T follicular helper cell (primary cell): ENCODE results near the gene LINC00237.

Experiments used
- DNase-seq: peaks from one replicate; pipeline ENCODE4 v3.0.0-alpha.2; 2020; ENCODE audit warnings: low read depth

Gene LINC00237

DNA sequence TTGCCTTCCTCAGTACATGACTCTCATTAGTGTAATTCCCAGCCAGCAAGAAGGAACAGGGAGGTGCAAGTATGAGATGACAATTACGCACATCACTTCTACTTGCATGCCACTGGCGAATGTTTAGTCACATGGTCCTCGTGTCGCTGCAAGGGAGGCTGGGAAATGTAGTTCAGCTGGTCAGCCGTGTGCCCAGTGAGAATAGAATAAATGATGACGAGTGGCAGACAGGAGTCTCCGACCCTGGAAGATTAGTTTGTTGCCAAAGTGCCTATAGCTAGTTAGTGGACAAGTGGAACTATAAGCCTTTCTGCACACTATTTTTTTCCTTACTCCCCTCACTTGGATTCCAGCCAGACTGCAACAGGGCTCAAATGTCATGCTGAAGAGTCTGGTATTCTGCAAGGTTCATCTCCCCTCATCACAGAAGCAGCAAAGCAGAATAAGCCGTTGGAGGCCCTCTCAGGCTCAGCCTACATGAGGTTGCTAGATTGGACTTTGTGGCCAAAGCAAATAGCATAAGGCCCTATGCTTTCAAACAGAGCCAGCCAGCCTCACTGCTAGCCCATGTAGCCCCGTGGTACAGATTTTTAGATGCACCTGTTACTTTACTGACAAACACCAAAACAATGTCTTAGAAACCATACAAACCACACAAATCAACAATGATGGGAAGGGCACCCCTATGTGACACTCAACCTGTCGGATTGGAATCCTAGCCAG is 9.7 kb downstream of the LINC00237 start:
- no peak for DNase-seq

DNA sequence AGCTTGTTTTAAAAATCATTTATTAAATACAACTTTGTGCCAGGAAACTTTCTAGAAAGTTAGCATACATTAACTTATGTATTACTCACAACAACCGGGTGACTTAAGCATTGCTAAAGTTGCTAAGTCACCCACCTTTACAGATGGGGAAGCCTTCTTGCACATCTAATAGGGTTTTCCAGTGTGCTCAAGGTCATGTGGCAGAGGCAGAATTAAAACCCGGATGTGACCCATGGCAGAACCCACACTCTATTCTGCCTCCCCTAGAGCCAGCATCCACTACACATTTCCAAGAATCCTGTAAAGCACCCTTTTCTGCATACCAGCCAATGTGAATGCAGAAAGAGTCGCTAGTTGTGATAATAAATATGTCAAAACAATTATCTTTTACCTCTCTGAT is 13.4 kb downstream of the LINC00237 start:
- no peak for DNase-seq

DNA sequence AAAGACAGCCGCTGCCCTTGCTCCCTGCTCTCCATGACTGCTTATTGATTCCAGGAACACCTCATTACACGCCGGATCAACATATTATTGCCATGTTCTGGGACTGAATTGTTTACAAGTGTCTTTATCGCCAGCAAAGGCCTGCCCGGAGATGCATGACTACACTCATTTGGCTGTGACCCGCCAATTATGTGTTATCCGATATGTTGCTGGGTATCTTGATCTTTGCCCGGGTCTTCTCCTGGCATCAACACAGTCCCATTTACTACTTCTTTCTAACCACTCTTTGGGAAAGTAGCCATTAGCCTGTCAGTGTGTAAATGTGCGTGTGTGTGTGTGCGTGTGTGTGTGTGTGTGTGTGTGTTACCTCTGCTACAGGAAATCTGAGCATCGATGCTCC is 15.4 kb downstream of the LINC00237 start:
- no peak for DNase-seq

DNA sequence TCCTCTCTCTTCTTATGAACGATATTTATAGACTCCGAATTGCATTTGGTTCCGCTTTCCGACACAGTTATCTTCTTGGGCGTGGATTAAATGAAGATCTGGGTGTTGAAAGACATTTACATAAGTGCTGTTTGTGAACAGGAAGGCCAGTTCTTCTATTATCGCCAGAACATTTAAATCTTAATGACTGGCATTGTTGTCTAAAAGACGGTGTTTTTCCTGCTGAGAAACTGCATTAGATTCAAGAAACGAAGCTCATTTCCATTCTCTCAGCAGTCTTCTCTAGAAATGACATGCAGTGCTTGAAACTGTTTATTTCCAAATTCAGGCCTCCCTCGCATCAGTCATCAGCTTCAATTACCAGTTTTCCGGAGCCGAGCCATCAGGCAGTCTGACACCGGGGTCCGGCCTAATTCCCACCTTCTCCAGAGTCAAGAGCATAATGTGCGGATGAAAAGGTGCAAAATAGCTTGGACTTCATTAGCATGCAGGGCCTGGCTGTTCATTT is 16.0 kb downstream of the LINC00237 start:
- DNase-seq, result no peak

DNA sequence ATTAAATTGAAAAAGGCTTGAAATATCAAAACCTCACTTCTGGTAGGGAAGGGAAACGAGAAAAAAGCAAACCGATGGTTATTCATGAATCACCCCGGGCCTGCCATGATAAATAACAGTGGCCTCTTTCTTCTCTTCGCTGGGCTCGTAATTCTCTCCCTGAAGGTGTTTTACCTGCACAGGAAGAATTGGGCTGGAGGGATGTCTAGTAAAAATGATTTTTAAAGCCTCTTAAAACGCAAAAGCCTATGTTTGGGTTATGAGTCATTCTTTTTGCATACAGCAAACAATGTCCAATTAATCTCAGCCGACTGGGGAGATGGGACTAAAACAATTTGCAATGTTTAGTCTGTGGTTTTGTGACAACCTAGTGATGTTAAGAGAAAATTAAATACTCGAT is 16.8 kb downstream of the LINC00237 start:
- no peak for DNase-seq

DNA sequence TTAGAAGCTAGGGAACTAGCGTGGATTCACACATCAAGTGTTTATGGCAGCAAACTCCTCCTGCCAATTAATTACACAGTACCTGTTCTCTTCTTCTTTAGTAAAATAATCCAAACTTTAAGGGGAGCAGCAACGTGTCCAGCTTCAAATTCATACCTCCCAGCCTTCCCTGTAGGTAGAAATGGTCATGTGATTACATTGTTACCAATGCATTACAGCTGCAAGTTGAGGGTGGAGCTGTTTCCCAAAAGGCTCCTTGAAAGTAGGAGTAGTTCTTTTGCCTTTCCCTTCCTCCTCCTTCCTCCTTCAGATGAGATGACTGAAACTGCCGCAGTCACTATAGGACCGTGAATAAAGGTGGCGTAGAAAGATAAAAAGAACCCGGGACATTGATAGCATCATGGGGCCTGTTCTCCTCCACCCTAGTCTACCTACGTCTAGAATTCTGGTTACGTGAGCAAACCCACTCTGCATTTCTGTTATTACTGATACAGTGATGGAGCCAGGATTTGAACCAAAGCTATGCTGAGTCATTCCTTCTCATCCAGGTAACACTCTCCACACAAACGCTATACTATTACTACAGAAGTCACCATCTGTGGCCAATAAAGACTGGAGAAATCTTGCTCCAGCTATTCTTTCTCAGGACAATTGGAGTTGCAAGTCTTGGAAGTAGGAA is 18.2 kb downstream of the LINC00237 start:
- no peak for DNase-seq

DNA sequence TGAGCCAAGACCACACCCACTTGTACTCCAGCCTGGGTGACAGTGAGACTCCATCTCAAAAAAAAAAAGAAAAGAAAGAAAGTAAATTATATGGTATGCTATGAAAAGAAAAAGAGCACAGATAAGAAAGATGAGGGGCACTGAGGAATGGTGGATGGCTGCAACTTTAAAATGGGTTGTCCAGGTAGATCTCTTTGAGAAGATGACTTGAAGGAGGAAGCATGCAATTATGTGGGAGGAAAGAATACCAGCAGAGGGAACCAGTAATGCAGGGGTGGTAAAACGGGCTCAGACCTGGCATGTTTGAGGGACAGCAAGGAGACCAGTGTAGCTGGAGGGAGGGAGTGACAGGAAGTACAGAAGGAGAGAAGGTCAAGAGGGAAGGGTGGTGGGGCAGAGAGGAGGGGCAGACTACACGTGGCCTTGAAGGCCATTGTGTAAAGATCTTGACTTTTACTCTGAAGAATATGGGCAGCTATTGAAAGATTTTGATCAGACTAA is 22.3 kb downstream of the LINC00237 start:
- no peak for DNase-seq

DNA sequence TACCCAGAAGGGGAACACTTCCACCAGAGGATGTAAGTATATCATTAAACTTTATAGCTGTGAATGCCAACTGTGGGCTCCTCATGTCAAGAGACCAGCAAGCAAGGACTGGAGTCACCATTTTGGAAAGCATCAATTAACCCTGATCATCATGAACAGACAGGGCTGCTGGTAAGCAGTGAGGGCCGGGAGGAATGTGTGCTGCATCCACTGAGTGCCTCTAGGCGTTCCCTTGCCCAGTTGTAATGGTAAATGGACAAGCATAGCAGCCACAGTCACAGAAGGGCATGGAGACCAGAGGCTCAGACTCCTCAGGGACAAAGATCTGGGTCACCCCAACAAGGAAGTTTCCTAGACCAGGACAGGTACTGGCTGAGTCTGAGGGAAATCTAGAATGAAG is 23.6 kb downstream of the LINC00237 start:
- no peak for DNase-seq

DNA sequence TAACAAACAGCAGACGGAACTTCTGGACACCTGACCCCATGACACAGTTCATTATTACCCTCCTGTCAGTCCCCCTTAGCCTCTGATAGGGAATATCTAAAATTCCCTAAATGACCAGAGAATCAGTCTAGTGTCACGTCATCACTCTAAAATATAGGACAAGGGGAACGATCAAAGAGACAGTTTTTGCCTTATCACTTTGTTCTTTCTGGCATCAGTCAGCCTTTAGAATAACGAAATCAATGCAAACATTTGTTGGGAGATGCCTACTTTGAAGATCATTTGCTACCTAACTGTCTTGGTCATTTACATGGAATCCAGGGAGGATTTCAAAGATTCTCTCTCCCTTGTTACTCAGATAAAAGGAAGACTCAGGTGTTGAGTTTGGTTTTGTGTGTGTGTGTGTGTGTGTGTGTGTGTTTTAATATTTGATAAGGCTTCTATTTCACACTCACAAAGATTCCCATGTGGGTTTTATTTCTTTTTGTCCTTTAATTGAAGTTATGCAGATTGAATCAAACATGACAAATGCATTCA is 28.3 kb downstream of the LINC00237 start:
- no peak for DNase-seq

DNA sequence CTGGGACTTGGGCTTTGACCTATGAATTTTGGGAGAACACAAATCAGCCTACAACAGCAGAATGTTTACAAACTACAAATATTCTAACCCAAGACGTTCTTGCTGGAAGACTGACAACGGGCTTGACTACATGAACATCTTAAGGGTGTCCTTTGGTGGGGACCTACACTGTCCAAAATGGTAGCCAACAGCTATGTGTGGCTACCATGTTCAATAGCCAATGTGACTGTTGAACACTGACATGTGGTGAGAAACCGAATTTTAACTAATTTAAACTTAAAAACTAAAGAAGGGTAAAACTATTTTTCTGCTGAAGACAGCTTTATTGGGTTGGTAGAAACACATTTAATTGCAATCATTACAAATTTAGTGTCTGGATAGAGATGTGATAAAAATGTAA is 30.1 kb downstream of the LINC00237 start:
- no peak for DNase-seq

DNA sequence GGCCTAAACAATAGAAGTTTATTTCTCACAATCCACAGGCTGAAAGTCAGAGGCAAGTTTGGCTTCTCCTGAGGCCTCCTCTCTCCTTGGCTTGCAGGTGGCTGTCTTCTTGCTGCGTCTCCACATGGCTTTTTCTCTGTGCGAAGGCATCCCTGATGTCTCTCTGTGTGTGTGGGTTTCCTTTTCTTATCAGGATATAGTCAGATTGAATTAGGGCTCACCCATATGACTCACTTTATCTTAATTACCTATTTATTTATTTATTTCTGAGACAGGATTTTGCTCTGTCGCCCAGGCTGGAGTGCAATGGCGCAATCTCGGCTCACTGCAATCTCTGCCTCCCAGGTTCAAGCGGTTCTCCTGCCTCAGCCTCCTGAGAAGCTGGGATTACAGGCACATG is 30.7 kb downstream of the LINC00237 start:
- DNase-seq, result no peak

DNA sequence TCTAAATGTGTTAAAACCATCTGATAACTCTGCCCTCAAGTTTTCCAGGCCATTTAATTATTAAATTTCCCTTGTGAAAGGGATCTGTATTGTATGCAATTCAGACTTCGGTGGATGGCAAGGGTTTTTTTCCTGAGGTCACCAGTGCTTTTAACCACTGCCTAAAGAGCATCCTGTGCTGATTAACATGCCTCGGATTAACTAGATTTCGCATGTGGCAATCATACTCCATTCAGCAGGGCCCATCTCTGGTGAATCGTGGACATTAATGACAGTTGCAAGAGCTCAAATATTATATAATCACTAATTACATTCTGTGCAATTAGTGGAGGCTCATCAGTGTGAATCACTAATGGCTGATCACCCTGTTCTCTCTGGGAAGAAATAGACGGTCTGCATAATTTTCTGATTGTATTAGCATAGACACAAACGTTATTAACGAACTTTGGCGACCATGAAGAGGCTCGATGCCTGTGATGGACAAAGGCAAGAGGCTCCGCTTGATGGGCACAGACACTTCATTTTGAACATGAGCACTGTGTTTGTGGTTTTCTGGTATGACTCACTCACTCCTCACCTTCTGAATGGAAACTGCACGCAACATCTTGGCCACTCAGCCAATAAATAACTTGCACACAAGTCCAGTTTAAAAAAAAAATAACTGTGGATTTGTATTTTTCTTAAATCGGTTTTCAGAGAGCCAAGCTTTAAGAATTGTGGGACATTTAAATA is 31.4 kb downstream of the LINC00237 start:
- DNase-seq, result no peak

DNA sequence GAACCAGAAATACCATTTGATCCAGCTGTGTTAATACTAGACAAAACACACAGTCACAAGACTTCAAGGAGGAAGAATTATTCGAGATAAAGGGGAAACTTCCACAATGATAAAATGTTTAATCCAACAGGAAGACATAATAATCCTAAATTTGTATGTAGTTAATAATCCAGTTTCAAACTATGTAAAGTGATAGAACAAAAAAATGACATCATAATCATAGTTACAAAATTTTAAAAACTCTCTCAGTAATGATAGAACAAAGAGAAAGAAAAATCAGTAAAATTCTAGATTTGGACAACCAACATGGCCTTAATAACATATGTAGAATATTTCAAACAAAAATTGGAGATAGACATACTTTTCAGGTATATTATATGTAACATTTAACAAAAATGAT is 38.9 kb downstream of the LINC00237 start:
- DNase-seq, result no peak

DNA sequence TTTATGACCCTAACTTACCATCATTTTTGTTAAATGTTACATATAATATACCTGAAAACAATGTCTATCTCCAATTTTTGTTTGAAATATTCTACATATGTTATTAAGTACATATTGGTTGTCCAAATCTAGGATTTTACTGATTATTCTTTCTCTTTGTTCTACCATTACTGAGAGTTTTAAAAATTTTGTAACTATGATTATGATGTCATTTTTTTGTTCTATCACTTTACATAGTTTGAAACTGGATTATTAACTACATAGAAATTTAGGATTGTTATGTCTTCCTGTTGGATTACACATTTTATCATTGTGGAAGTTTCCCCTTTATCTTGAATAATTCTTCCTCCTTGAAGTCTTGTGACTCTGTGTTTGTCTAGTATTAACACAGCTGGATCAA is 41.2 kb downstream of the LINC00237 start:
- no peak for DNase-seq

DNA sequence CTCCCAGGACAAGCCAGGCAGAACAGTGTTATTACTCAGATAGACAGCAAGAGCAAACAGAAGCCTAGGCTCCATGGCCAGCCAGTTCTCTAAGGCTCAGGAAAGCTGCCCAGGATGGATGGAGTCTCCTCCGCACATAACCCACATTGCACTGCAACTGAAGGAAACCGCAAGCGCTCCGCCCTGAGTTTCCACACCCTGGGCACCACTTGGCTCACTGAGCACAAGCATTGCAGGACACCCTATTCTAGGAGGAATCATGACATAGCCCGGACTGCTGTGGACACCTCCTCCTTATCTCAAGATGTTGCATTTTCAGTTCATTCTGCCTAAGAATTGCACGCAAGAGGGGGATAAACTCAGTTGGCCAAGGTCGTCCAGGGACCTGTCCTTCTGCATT is 42.9 kb downstream of the LINC00237 start:
- no peak for DNase-seq

DNA sequence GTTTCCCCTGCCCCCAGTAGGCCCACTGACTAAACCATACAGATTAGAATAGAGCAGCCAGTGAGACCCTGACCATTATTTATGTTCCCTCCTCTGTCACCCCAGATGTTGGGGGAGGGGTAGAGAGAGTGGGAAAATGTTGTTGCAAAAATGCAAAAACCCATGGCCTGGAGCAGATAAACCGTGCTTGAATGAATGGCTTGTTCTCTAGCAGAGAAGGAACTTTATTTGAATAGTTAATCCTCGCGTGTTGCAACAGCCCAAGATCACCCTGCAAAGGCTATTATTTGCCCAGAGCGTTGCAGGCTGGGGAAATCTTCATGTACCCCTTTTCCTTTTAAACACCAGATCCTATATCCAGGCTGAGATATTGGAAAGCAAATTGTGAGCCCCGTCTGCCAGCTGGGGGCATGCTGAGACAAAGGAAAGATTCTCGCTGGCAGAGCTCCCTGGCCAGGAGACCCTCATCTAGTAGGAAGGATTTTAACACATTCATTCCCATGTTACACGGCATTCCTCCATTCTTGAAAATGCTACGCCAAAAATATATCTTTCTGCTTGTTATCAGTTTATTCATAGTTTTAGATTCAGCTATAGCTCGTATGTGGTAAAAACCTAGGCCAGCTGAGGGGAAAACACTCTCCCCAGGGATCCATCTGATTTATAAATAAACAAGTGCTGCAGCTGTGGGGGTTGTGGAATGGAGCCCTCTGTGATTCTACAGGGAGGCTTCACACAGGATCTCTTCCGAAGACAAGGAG is 53.0 kb downstream of the LINC00237 start:
- no peak for DNase-seq

DNA sequence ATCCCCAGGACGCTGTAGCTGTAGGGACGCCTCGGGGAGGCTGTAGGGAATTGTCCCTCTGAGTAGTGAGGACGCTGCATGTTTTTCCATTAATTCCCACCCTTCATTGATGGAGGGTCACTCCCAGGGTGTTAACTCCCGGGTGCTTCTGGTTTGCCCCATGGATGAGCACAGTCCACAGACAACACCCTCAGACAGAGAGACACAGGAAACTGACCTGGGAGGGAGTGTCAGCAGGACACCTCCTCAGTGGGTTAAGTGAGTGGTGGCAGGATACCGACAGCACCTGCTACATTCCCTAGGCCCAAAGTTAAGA is 53.5 kb downstream of the LINC00237 start:
- DNase-seq, result no peak

DNA sequence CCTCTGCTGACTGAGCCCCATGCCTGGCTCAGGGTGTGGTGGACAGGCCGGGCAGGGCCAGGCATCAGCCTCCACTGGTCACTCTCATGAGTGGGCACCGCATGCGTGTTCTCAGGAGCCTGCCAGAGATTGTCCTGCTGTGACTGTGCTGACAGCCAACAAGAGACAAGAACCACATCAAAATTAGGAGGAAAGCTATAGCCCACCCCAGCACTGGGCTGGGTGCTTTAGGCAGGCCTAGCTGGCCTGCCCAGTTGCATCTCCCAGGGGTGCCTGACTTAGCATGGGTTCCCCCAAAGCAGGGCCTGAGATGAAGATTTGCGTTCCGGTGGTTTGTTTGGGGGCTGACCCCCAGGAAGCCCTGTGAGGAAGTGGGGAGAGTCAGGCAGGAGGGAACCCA is 53.9 kb downstream of the LINC00237 start:
- DNase-seq, result no peak

DNA sequence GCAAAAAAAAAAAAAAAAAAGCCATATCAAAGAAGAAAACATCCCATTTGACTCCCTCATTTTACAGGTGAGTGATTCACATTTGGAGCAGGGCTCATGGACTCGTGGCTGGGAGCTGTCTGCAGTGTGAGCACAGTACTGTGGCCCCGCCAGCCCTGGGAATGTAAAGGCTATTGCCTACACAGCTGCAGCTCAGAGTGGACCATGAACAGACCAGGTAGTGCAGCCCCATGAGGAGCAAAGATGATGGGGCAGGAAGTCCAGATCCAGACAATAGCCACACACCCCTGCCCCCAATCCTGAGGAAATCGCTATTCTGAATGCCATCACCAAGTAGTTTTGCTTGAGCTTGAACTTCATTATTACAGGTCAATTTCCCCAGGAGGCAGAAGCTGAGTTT is 55.4 kb downstream of the LINC00237 start:
- no peak for DNase-seq

DNA sequence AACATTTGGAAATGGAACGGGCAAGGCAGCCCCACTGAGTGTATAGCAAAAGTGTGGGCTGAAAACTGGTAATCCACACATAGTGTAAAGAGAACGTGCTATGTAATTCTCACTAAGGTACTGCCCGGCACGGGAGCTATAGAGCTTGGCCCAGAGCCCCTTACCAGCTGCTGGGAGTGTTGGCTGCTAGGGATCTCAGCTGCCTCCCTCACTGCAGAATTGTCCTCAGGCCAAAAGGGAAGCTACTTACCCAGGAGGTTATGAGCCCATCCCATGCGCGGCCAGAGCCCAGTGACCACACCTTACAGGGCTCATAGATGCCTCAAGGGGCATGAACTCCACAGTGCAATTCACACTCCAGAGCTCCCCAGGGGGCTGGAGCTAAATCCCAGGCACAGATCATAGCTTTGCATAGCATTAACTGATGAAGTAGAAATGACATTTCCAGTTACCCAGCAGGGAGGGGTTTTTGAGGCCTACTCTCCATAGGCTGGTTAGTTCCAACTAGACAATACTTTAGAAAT is 56.8 kb downstream of the LINC00237 start:
- no peak for DNase-seq

DNA sequence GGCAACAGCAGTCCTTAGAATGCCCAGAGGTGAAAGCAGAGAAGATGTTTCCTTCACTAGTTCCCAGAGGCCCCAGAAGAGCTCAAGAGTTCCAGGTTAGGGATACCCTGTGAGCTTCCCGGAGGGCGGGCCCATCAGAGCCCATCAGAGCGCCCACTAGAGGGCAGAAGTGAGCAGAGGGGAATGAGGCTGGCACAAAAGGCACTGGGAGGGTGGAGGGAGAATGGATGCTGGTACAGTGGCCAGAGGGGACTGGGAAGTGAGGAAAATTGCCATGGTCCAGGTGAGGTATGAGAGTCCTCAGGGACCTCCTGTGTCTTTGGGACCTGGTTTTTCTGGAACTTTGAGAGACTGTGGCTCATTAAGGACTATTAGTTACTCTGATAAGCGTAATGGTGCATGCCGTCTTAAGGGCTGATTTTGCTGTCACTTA is 57.3 kb downstream of the LINC00237 start:
- peak; percentile 19 for DNase-seq

DNA sequence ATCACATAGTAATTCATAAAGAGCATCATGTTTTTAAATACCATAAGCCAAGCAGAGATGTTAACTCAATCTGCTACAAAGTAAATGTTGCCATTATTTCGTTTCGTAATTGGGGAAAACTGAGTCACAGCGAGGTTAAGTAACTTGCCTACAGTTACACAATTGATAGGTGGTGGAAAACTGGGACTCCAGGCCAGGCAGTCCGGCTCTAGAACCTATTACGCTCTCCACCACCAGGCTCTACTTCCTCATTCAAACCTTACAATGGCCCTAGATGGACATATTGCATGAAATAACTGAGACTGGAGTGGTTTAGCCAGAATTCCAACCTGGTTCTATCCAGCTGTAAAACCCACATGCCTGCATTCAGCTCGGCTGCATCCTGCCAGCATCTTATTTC is 58.2 kb downstream of the LINC00237 start:
- no peak for DNase-seq
